Measurements from ENCODE around the gene AMBRA1.

Gene AMBRA1

GRCh38 chr11:46564459-46564858 is 29.4 kb downstream of the AMBRA1 start:
- no peak for DNase-seq

- no peak for DNase-seq
Measured at GRCh38 chr11:46562527-46562926, 31.3 kb downstream of the AMBRA1 start.

GRCh38 chr11:46560300-46560991 is 33.4 kb downstream of the AMBRA1 start:
- peak; percentile 23 for DNase-seq

GRCh38 chr11:46559815-46560214 is 34.0 kb downstream of the AMBRA1 start:
- DNase-seq, result no peak

GRCh38 chr11:46557684-46558151 is 36.1 kb downstream of the AMBRA1 start:
- no peak for DNase-seq

- DNase-seq, result peak; percentile 19
Measured at GRCh38 chr11:46555267-46556054, 38.4 kb downstream of the AMBRA1 start.

GRCh38 chr11:46554213-46555147 is 39.3 kb downstream of the AMBRA1 start:
- peak; percentile 62 for DNase-seq

GRCh38 chr11:46553814-46554212 is 40.0 kb downstream of the AMBRA1 start:
- no peak for DNase-seq

- no peak for DNase-seq
Measured at GRCh38 chr11:46551261-46551660, 42.6 kb downstream of the AMBRA1 start.

GRCh38 chr11:46547579-46547978 is 46.2 kb downstream of the AMBRA1 start:
- no peak for DNase-seq

GRCh38 chr11:46543564-46543963 is 50.3 kb downstream of the AMBRA1 start:
- DNase-seq, result no peak

- DNase-seq, result peak; percentile 7
Measured at GRCh38 chr11:46541593-46542371, 52.0 kb downstream of the AMBRA1 start.

- DNase-seq, result no peak
Measured at GRCh38 chr11:46540807-46541206, 53.0 kb downstream of the AMBRA1 start.

- DNase-seq, result peak; percentile 48
Measured at GRCh38 chr11:46537537-46538295, 56.1 kb downstream of the AMBRA1 start.

GRCh38 chr11:46537121-46537520 is 56.7 kb downstream of the AMBRA1 start:
- peak; percentile 13 for DNase-seq

GRCh38 chr11:46535688-46536087 is 58.1 kb downstream of the AMBRA1 start:
- no peak for DNase-seq

GRCh38 chr11:46534711-46535110 is 59.1 kb downstream of the AMBRA1 start:
- DNase-seq, result peak; percentile 15

GRCh38 chr11:46533396-46534100 is 60.3 kb downstream of the AMBRA1 start:
- no peak for DNase-seq

- no peak for DNase-seq
Measured at GRCh38 chr11:46529928-46530574, 63.8 kb downstream of the AMBRA1 start.

Data from MV-4-11 (cell line).